GM19239 (cell line): ENCODE data around the gene ZNF516.

ENCODE experiments used
- DNase-seq: peaks from one replicate; pipeline ENCODE4 v3.0.0; 2011; ENCODE audit warnings: low spot score; ENCODE audit not compliant: insufficient read length
- FAIRE-seq: peaks from 2 replicates; lab custom pipeline; 2011; peaks lifted over from hg19 to GRCh38; lab: Jason Lieb, UNC

The ZNF516 gene

GRCh38 chr18:76459312-76459686 lies 35.7 kb downstream of the ZNF516 start:
- FAIRE-seq (no peak), DNase-seq (no peak)

- FAIRE-seq (no peak), DNase-seq (no peak)
Observed at GRCh38 chr18:76458522-76459311, 36.3 kb downstream of the ZNF516 start.

DNA sequence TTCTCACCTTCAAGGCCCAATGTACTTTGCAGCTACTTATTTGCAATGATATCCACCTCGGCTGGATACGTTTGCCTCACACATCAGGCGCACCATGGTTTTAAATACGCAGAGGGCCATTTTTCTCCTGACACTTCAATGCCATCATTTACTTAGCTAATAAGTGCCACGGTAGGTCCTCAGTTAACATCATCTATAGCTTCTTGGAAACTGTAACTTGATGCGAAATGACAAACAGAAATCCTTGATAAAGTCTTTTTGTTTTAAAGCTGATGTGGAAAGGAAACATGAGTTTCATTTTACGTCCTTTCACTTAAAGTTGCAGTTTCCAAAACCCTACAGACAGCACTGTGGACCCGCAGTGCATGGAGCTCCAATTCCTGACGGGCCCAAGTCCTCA lies 37.1 kb downstream of the ZNF516 start:
- FAIRE-seq: no peak
- no peak for DNase-seq

DNA sequence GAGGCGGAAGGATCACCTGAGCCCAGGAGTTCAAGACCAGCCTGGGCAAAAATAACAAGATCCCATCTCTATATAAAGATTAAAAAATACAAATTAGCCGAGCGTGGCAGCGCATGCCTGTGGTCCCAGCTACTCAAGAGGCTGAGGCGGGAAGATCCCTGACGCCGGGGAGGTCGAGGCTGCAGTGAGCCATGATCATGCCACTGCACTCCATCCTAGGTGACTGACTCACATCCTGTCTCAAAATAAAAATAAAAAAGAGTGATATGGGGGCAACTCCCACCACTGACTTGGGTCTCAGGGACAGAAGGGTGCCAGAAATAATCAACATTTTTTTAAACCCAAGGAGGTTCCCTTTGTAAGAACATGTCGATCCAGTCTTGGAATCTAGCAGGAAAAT lies 37.6 kb downstream of the ZNF516 start:
- no peak for FAIRE-seq
- no peak for DNase-seq

DNA sequence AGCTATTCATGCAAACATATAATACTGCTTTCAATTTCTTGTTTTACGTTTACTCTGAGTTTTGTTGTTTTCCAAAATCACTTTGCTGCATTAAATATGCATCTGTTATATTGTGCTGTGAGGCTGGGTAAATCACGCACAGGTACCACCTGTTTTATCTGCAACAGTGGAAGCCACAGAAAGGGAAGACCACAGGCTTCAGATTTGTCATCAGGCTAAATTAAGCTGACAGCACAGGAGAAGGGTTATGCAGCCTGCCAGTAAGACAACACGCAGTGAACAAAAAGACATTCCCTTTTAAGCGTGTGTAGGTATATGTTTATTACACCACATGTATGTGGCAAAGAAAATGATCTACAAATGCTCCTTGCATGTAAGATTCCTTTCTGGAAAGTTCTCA lies 38.2 kb downstream of the ZNF516 start:
- FAIRE-seq (peak; percentile 52), DNase-seq (no peak)

DNA sequence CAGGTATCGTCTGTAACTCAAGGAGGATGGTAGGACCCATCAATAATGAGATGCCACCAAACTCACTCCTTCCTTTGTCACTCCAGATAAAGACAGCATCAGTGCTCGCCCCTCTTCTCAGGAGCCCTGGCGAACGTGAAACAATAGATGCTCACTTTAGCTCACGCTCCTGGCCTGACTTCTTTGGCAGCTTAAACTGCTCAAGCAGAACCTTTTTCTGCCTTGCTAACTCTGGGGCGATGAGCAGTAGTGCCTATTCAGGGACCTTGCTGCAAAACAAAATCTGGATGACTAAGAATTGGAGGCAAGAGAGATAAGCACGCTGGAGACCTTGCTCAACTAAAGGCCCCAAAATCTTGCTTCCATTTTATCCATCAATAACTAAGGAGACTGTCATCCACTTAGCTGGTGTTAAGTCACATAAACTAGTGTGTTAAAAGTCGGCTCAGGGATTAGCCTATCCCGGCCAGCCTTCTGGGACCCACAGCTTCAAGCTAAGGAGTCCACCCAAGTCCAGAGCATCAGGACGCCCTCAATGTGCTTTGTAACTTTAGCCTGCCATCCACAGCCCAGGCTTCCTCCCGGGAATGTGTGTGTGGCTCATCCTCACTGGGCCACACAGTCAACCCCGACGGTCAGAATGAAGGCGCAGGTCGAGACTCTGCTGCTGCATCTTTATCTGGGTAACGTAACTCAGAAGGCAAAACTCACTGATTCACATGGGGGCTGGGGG lies 38.9 kb downstream of the ZNF516 start:
- DNase-seq (no peak), FAIRE-seq (no peak)

DNA sequence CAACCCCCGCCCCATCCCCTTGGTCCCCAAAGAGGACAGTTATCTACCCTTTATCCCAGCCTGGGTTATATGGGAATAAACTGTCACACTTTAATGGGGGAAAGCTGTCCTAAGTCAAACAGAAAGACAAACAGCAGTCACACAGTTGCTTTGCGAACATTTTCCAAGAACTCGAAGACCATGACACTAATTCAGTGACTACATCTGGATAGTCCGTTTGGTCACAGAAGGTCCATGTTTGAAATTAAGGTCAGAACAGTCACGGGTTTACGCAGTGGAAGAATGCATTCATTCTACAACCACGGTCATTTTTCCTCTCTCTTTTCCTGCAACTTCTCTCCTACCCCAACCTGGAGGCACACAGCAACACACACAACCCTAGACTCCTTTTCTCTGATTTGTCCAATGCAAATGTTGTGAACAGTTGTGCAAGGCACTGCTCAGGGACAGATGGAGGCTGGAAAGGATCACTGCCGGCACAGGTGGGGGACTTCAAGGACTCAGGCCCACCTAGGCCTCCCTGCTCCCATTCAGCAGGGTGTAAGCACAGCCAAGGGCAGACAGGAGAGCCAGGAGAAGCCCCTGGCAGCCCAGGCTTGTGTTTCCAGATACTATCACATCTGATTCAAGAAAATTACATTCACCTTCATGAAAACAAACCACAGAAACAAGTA lies 39.9 kb downstream of the ZNF516 start:
- DNase-seq (no peak), FAIRE-seq (no peak)

DNA sequence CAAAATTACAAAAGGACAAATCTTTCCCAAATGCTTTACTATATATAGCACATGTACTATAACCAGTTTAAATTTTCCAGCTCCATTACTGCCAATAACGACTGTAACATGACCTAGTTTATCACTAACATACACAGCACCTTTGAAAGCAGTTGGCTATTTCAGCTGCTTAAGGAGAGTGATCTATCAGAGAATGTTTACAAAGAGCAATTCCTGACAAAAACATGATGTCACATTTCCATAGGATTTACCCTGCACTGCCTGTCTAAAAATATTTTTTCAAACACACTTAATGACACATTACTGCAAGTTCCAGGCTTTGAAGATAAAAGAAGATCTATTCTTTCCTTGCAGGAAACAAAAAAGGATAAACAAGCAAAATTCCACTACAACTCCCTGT lies 40.6 kb downstream of the ZNF516 start:
- no peak for DNase-seq
- peak; percentile 11 for FAIRE-seq

DNA sequence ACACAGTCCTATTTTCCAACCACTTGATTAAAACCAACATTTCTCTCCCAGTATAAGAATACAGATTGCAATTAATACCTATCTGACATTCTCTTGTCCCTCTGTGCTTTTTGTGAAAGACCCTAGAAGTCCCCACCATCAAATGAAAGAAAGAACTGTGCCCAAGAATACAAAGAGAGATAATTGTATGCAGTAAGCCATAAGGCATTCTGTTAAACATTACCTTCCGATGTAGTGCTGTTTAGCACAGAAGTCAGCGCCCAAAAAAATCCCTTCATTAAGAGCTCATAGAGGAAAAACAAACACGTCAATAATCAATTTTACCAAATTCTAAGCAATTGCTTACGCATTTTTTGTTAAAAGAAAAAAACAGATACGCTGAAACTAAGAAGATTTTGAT lies 41.1 kb downstream of the ZNF516 start:
- DNase-seq: no peak
- no peak for FAIRE-seq

DNA sequence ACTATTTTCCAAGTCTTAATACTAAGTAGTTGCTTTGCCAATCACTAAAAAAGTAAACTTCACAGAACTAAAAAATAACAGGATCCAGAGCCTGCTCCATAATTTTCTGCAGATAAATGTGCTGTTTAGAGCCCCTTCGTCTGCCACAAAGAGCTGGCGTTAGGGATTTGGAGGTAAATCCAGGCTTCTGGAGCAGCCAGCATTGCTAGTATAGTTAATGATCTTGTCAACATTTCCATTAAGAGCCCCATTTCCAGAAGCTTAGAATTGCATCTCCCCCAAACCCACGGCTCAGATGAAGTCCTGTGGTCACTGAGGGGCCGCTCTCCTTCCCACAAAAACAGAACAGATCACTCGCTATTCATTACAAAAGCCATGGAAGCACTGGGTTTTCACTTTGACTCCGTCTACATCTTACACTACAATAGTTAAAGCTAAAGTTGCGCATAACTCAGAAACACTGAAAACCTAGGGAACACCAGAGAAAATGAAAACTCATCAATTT lies 41.9 kb downstream of the ZNF516 start:
- FAIRE-seq: no peak
- no peak for DNase-seq

GRCh38 chr18:76452357-76452756 lies 42.7 kb downstream of the ZNF516 start:
- DNase-seq: no peak

GRCh38 chr18:76451396-76452331 lies 43.4 kb downstream of the ZNF516 start:
- DNase-seq (no peak), FAIRE-seq (peak; percentile 28)

More at GRCh38 chr18:76452357-76452756, 42.7 kb downstream of the ZNF516 start:
- no peak for FAIRE-seq

DNA sequence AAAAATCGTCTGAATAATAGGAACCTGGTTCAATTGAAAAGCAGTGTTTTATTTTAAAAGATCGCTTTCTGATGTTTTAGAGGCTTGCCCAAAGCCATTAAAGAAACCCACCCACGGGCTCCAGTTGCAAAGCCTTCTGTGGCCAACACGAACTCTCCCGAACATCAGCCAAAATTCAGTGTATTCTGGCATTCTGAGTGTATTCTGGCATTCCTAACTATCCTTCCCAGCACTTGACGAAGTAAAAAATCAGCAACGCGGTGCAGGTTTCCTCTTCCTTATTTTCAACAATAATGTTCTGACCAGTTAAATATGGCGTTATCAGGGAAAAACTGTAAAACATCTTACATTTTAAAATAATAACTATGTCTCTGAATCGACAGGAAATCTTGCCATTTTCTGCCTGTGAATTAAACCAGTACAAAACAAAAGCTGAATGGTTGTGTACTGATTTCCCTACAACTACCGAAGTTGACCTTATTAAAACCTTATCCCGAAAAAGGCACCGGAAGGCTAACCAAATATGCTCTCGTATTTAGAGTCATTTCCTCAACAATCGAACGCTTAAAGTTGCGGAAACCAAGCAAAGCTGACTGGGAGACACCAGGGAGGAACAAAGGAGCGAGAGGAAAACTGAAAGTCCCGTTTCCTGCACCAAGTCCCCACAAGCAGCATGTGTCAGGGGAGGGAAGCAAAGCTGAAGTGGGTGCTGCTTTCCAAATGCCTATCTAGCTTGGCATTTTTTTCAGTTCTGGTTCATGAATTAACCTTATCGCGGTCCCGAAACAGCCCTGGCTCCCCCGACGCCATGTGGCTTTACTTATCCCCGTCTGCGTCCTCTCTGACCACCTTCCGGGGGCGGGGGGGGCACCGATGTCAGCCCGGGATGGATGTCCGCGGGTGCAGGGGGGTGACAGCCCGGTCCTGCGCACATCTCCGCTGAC lies 44.3 kb downstream of the ZNF516 start:
- DNase-seq (peak; percentile 48), FAIRE-seq (peak; percentile 95)

DNA sequence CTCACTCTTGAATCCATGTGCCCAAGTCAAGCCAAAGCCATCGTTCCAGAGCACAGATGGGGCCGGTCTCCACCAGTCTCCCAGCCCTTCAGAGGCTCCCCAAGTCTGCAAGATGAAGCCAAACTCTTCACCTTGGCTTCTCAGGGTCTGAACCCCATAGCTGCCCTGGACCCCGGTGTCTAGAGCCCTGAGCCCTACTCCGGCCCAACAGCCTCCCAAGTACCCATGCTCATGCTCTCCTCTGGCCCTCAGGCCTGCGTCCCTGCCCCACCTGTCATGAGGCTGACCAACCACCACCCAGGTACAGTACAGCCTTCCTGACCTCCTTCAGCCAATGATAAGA lies 46.0 kb downstream of the ZNF516 start:
- no peak for FAIRE-seq

GRCh38 chr18:76448256-76449110 lies 46.6 kb downstream of the ZNF516 start:
- FAIRE-seq (no peak), DNase-seq (no peak)

More for the DNA sequence above, 46.0 kb downstream of the ZNF516 start:
- no peak for DNase-seq

DNA sequence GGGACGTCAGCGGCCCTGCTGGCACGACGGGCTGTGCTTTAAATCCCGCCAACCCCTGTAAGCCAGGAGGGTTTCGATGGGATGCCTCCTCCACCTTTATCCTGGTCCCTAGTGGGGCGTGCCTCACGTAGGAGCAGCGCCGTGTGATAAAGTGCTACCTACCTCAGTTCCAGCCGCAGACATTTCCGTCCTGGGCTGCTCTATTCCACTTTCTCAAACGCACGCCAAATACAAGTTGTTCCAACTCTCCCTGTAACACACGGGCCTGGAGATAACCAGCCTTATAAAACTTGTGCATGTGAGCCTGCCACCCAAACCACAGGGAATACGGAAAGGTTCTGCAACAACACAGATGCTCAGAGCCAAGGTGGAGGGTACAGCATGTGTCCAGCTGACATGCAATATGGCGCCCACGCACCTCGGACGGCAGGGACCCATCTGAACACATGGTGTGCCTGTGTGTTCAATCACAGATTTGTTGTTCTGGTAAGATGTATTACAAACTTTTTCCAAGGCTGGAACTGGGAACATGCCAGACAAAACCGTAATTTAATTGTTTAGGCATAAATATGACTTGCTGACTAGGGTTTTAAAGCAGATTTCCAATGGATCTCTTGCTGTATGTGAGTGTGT lies 47.7 kb downstream of the ZNF516 start:
- DNase-seq: no peak

More for the DNA sequence above, 47.7 kb downstream of the ZNF516 start:
- no peak for FAIRE-seq
